ENCODE measurements around the gene KPTN. TPM values are rescaled to one million over a fixed set of nuclear protein-coding genes. Genes with fewer than 3 reads are reported as not detected.

The KPTN gene
- total RNA-seq, 2 donors from 2014 or later = 14.7 to 22.9 TPM

DNA sequence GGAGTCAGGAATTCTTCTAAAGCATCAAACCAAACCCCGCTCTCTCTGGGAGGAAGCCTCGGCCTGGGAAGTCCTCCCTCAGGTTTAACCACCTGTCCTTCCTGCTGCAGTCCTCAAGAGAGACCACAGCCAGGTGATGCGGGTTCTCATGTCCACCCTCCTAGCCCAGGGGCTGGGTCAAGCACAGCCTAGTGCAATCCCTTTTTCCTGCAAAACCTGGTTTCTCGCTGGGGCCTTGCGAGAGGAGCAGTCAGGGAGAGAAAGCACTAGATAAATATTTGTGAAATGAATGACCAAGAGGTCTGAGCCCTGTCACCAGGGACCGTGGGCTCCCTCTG lies 14.7 kb downstream of the KPTN start:
- H3K4me3 ChIP-seq (ENCODE audit: low read length) = no peak overlapping the region
- DNase-seq = no peak
- H3K36me3 ChIP-seq (ENCODE audit: control insufficient read depth, insufficient read depth, low read length) = no peaks in the 10 kb centered on the region
- no peaks in the 10 kb centered on the region for H3K9me3 ChIP-seq (ENCODE audit: control insufficient read depth, low read length)
- 41 to 61% methylated on average over 4 to 6 of the region's 6 CpGs for WGBS, 2 experiments (ENCODE audit: insufficient coverage in 1 of 2, insufficient read length in 1 of 2)
- no peak for TF ChIP-seq CTCF (conservative IDR thresholded peaks at IDR 0.05)
- Mint-ChIP-seq H3K27ac (no peak overlapping the region), H3K36me3 (ENCODE audit: low read depth) (no peaks in the 10 kb centered on the region), H3K4me3 (no peak overlapping the region), H3K27me3 (ENCODE audit: insufficient read depth) (peaks cover 41% of the 10 kb centered on the region), H3K4me1 (peaks cover 15% of the 10 kb centered on the region), H3K9me3 (no peaks in the 10 kb centered on the region)
- no peak overlapping the region for H3K9ac ChIP-seq (ENCODE audit: extremely low read depth, low read length, poor library complexity, severe bottlenecking)
- no peaks in the 10 kb centered on the region for H3K4me1 ChIP-seq (ENCODE audit: control insufficient read depth, insufficient read depth, low read length)
- H3K27ac ChIP-seq (ENCODE audit: low read depth, low read length) = no peak overlapping the region
- H3K27me3 ChIP-seq (ENCODE audit: control insufficient read depth, insufficient read depth, low read length, poor library complexity, severe bottlenecking) = peaks cover 5% of the 10 kb centered on the region

DNA sequence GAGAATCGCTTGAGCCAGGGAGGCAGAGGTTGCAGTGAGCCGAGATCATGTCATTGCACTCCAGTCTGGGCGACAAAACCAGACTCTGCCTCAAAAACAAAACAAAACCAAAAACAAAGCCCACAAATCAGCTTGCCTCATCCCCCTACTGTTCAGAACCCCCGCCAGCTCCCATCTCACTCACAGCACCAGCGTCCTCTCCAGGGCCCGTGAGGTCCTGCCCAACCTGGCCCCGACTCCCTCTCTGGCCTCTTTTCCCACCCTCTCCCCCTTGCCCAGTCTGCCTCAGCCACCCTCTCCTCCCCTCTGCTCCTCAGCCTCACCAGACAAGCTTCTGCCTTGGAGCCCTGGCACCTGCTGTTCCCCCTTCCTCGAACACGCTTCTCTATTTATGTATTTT lies 16.1 kb downstream of the KPTN start:
- H3K4me3 ChIP-seq (ENCODE audit: low read length) = no peak overlapping the region
- Mint-ChIP-seq H3K4me1 (peaks cover 15% of the 10 kb centered on the region), H3K4me3 (no peak overlapping the region), H3K27me3 (ENCODE audit: insufficient read depth) (peaks cover 41% of the 10 kb centered on the region), H3K27ac (no peak overlapping the region), H3K9me3 (no peaks in the 10 kb centered on the region), H3K36me3 (ENCODE audit: low read depth) (no peaks in the 10 kb centered on the region)
- H3K9ac ChIP-seq (ENCODE audit: extremely low read depth, low read length, poor library complexity, severe bottlenecking) = no peak overlapping the region
- peaks cover 5% of the 10 kb centered on the region for H3K27me3 ChIP-seq (ENCODE audit: control insufficient read depth, insufficient read depth, low read length, poor library complexity, severe bottlenecking)
- 48 to 73% methylated on average over 6 to 9 of the region's 9 CpGs for WGBS, 2 experiments (ENCODE audit: insufficient coverage in 1 of 2, insufficient read length in 1 of 2)
- H3K4me1 ChIP-seq (ENCODE audit: control insufficient read depth, insufficient read depth, low read length) = no peaks in the 10 kb centered on the region
- TF ChIP-seq CTCF (conservative IDR thresholded peaks at IDR 0.05) = no peak
- H3K27ac ChIP-seq (ENCODE audit: low read depth, low read length) = no peak overlapping the region
- no peaks in the 10 kb centered on the region for H3K9me3 ChIP-seq (ENCODE audit: control insufficient read depth, low read length)
- DNase-seq = peak; percentile 65
- no peaks in the 10 kb centered on the region for H3K36me3 ChIP-seq (ENCODE audit: control insufficient read depth, insufficient read depth, low read length)

DNA sequence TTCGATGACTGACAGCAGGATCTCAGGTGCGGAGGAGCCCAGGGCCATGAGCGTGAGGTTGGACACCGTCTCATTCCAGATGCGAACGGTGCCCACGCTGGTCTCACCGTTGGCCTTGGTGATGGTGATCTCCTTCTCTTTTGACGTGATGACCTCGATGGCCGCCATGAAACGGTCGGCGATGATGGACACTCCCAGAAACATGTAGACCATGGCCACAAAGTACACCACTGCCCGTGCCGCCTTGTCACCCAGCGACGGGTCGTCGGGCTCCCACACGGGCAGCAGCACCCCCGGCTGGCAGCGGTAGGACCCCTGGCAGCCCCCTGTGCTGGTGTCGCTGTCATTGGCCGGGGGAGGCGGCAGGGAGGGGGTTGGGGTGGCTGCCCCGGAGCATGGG lies 18.1 kb downstream of the KPTN start:
- Histone ChIP-seq H3K4me1 (ENCODE audit: control insufficient read depth, insufficient read depth, low read length) (no peaks in the 10 kb centered on the region), H3K27ac (ENCODE audit: low read depth, low read length) (no peak overlapping the region), H3K9ac (ENCODE audit: extremely low read depth, low read length, poor library complexity, severe bottlenecking) (no peak overlapping the region), H3K36me3 (ENCODE audit: control insufficient read depth, insufficient read depth, low read length) (no peaks in the 10 kb centered on the region), H3K27me3 (ENCODE audit: control insufficient read depth, insufficient read depth, low read length, poor library complexity, severe bottlenecking) (peaks cover 3% of the 10 kb centered on the region), H3K4me3 (ENCODE audit: low read length) (no peak overlapping the region), H3K9me3 (ENCODE audit: control insufficient read depth, low read length) (no peaks in the 10 kb centered on the region)
- no peak for TF ChIP-seq CTCF (conservative IDR thresholded peaks at IDR 0.05)
- H3K27ac Mint-ChIP-seq = no peak overlapping the region
- no peaks in the 10 kb centered on the region for H3K36me3 Mint-ChIP-seq (ENCODE audit: low read depth)
- no peak overlapping the region for H3K4me3 Mint-ChIP-seq
- no peaks in the 10 kb centered on the region for H3K9me3 Mint-ChIP-seq
- WGBS, 2 experiments (ENCODE audit: insufficient coverage in 1 of 2, insufficient read length in 1 of 2) = 91 to 95% methylated on average over 17 to 27 of the region's 27 CpGs
- H3K27me3 Mint-ChIP-seq (ENCODE audit: insufficient read depth) = peaks cover 36% of the 10 kb centered on the region
- peaks cover 9% of the 10 kb centered on the region for H3K4me1 Mint-ChIP-seq
- no peak for DNase-seq
